Activated CD8-positive, alpha-beta memory T cell treated with anti-CD3 and anti-CD28 coated beads, Interleukin-2, amount 10 ng/mL, durations not matched to agents 7 days and 5 days (primary cell): ENCODE data around the gene FRMD7. TPM values are rescaled to one million over a fixed set of nuclear protein-coding genes. Genes with fewer than 3 reads are reported as not detected.
A peak's percentile ranks its signal among the peaks of the same experiment; 100 is the strongest.
"Not testable (repeated sequence)": the region's sequence is repeated elsewhere in the genome, so short reads cannot be mapped to it uniquely, and the experiment has no call there.

Experiments used
- ATAC-seq: fragments of 150-1000 bp; cut with Tn5 transposase; one replicate; pipeline ENCODE4 v1.10.0; 2021; ENCODE audit warnings: moderate library complexity
- CTCF ChIA-PET: fragments of 350-600 bp; sonication (Branson Sonifier 250); formaldehyde crosslinking; loops from one replicate; lab custom pipeline; 2021; ENCODE audit warnings: antibody characterized with exemption; lab: Charles Lee
- DNase-seq: peaks from one replicate; pipeline ENCODE4 v3.0.0-alpha.2; 2020
- H3K27ac Mint-ChIP-seq: one replicate; pipeline ENCODE4 v1.8.0; 2021; ENCODE audit warnings: mild to moderate bottlenecking, mixed read lengths
- H3K27me3 Mint-ChIP-seq: one replicate; pipeline ENCODE4 v1.8.0; 2021; ENCODE audit warnings: mixed read lengths
- H3K36me3 Mint-ChIP-seq: one replicate; pipeline ENCODE4 v1.8.0; 2021; ENCODE audit warnings: mild to moderate bottlenecking, mixed read lengths
- H3K4me1 Mint-ChIP-seq: one replicate; pipeline ENCODE4 v1.8.0; 2021; ENCODE audit warnings: mixed read lengths
- H3K4me3 Mint-ChIP-seq: one replicate; pipeline ENCODE4 v1.8.0; 2021; ENCODE audit warnings: mild to moderate bottlenecking, moderate library complexity, mixed read lengths
- H3K9me3 Mint-ChIP-seq: one replicate; pipeline ENCODE4 v1.8.0; 2022; ENCODE audit warnings: low read depth, mixed read lengths
- total RNA-seq, 2 experiments: library from RNA; stranded (reverse); gene quantifications; one replicate each; pipeline ENCODE4 v1.2.3, GENCODE V29; 2021

Gene FRMD7
- total RNA-seq, 2 experiments from 2014 or later: not detected

DNA sequence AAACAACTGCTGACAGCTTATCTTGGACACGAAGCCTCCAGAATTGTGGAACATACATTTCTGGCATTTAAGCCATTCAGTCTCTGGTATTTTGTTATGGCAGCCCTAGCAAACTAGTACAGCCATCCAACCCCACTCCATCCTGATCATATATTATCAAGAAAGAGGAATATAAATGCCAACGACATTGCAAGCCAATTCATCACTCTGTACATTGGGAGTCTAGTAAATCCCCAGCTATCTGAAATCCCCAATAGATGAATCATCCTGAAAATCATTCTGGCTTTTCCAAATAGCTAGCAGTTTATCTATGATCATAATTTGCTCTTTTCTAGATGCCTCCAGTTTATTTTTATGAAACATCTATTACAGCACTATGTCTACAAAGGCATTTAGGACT, 41.1 kb downstream of the FRMD7 start:
- no peak overlapping the region for H3K4me3 Mint-ChIP-seq
- no peaks in the 10 kb centered on the region for H3K36me3 Mint-ChIP-seq
- no peaks in the 10 kb centered on the region for H3K27me3 Mint-ChIP-seq
- CTCF ChIA-PET: no interaction called here
- no peak overlapping the region for H3K27ac Mint-ChIP-seq
- ATAC-seq (no peak), DNase-seq (no peak)
- no peaks in the 10 kb centered on the region for H3K9me3 Mint-ChIP-seq
- H3K4me1 Mint-ChIP-seq: peaks cover 12% of the 10 kb centered on the region

GRCh38 chrX:132085786-132086185, 42.0 kb downstream of the FRMD7 start:
- H3K36me3 Mint-ChIP-seq: no peaks in the 10 kb centered on the region
- peaks cover 7% of the 10 kb centered on the region for H3K4me1 Mint-ChIP-seq
- DNase-seq (no peak), ATAC-seq (no peak)
- CTCF ChIA-PET: no interaction called here
- no peaks in the 10 kb centered on the region for H3K27me3 Mint-ChIP-seq
- no peaks in the 10 kb centered on the region for H3K9me3 Mint-ChIP-seq
- H3K27ac Mint-ChIP-seq: no peak overlapping the region
- no peak overlapping the region for H3K4me3 Mint-ChIP-seq

DNA sequence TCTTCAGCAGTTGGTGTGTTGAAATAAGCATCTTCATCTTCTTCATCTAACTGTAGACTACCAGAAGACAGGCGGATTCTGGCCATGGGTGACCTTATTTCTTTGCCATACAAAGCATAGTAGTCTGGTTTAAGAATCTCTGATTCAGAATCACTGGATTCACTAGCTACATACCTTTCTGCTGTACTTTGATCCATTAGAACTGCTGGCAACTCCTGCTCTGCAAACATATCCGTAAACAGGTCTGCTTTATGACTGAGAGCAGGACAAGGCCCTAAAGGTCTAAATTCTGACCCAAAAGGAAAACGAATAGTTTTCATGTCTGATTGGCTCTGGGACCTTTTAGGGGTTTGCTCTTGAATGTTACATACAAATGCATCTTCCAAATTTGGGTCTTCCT, 49.9 kb downstream of the FRMD7 start:
- DNase-seq: no peak
- H3K4me1 Mint-ChIP-seq: no peaks in the 10 kb centered on the region
- no peak overlapping the region for H3K4me3 Mint-ChIP-seq
- CTCF ChIA-PET: no interaction called here
- no peaks in the 10 kb centered on the region for H3K9me3 Mint-ChIP-seq
- no peak for ATAC-seq
- peaks cover 5% of the 10 kb centered on the region for H3K36me3 Mint-ChIP-seq
- H3K27me3 Mint-ChIP-seq: no peaks in the 10 kb centered on the region
- H3K27ac Mint-ChIP-seq: no peak overlapping the region

DNA sequence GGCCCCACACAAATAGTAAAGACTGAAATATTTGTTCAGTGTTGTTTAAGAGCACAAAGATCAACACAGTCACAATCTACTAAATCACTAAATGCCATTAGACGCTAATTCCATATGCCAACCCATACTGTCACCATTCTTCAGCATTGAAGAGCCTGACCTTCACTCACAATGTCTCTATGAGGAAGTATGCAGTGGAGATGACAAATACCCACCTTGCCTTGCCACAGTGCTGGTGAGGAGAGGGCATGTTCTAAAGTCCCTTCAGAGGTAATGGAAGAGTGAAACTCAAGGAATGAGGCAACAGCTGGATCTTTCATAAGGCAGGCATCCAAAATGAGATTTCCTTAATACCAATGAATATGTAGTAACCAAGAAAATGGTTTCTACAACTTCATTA, 50.4 kb downstream of the FRMD7 start:
- H3K4me3 Mint-ChIP-seq: no peak overlapping the region
- peaks cover 5% of the 10 kb centered on the region for H3K36me3 Mint-ChIP-seq
- no peaks in the 10 kb centered on the region for H3K9me3 Mint-ChIP-seq
- H3K27ac Mint-ChIP-seq: no peak overlapping the region
- no peaks in the 10 kb centered on the region for H3K27me3 Mint-ChIP-seq
- ATAC-seq: no peak
- H3K4me1 Mint-ChIP-seq: no peaks in the 10 kb centered on the region
- DNase-seq: no peak
- CTCF ChIA-PET: no interaction called here

GRCh38 chrX:132071254-132071653, 56.6 kb downstream of the FRMD7 start:
- DNase-seq (no peak), ATAC-seq (no peak)
- peaks cover 8% of the 10 kb centered on the region for H3K36me3 Mint-ChIP-seq
- H3K9me3 Mint-ChIP-seq: no peaks in the 10 kb centered on the region
- no peaks in the 10 kb centered on the region for H3K27me3 Mint-ChIP-seq
- H3K4me1 Mint-ChIP-seq: no peaks in the 10 kb centered on the region
- no peak overlapping the region for H3K4me3 Mint-ChIP-seq
- CTCF ChIA-PET: interaction anchor here (1.7 to 2.1 kb wide), 2 partner anchors 9 to 230 kb away, joined by 4 to 6 read pairs; no protein-coding TSS in a partner anchor
- H3K27ac Mint-ChIP-seq: no peak overlapping the region

DNA sequence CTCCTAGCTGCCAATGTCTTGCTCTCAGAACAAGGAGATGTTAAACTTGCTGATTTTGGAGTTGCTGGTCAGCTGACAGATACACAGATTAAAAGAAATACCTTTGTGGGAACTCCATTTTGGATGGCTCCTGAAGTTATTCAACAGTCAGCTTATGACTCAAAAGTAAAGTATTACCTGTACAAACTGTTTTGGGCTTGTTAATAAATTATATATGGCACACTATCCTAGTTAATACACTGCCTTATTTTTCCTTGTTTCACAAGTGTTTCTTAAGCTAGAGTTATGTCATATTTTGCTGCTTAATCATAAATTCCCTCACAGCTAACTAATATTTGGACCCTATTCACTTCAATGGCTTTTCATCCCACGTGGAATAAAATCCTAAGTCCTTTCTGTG, 59.4 kb downstream of the FRMD7 start:
- Mint-ChIP-seq H3K27ac (peak overlapping the region; percentile 32), H3K27me3 (no peaks in the 10 kb centered on the region), H3K4me1 (no peaks in the 10 kb centered on the region), H3K9me3 (no peaks in the 10 kb centered on the region), H3K4me3 (no peak overlapping the region), H3K36me3 (peaks cover 7% of the 10 kb centered on the region)
- DNase-seq (no peak), ATAC-seq (no peak)
- CTCF ChIA-PET: no interaction called here

DNA sequence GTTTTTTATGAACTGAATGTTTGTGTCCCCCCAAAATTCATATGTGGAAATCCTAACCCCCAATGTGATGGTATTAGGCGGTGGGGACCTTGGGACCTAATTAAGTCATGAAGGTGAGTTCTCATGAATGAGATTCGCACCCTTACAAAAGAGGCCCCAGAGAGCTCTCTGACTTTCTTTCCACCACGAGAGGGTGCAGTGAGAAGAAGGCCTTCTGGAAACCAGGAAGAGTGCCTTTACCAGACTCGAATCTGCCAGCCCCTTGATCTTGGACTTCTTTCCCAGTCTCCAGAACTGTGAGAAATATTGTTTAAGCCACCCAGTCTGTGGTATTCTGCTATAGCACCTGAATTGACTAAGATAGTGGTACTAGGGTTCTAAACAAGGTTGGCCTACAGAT, 64.0 kb downstream of the FRMD7 start:
- DNase-seq (no peak), ATAC-seq (no peak)
- CTCF ChIA-PET: no interaction called here
- Mint-ChIP-seq H3K4me1 (no peaks in the 10 kb centered on the region), H3K27me3 (no peaks in the 10 kb centered on the region), H3K4me3 (no peak overlapping the region), H3K9me3 (no peaks in the 10 kb centered on the region), H3K27ac (no peak overlapping the region), H3K36me3 (peaks cover 5% of the 10 kb centered on the region)

- ATAC-seq (no peak), DNase-seq (no peak)
- Mint-ChIP-seq H3K27ac (no peak overlapping the region), H3K36me3 (peaks cover 2% of the 10 kb centered on the region), H3K4me1 (no peaks in the 10 kb centered on the region), H3K9me3 (no peaks in the 10 kb centered on the region), H3K4me3 (no peak overlapping the region), H3K27me3 (no peaks in the 10 kb centered on the region)
- CTCF ChIA-PET: interaction anchor here (1.0 kb wide), 1 partner anchor 235 kb away, joined by 3 read pairs; no protein-coding TSS in a partner anchor
Observed at GRCh38 chrX:132063334-132063733, 64.5 kb downstream of the FRMD7 start.

DNA sequence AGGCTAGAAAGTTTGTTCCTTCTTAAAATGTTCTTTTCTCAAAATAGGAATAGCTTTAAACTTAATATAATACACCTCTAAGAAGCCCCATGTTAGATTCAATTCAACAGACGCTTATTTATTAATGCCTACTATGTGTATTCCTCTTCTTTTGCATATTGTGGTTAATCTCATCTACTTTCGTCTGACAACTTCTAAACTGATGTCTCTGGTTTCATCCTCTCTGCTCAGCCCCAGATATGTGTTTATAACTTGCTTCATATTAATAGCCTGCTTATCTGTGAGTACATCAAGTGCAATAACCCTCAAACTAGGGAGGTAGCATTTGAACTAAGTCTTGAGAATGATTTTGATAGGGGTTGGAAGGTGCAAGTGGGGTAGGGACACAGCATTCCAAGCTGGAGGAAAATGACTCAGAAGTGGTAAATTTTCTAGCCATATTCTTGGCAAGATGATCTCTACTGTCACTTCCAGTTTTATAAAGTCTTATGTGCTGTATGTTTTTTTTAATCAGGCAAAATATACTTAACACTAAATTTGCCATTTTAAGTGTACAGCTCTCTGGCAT, 67.8 kb downstream of the FRMD7 start:
- H3K27ac Mint-ChIP-seq: no peak overlapping the region
- no peak for ATAC-seq
- H3K4me3 Mint-ChIP-seq: no peak overlapping the region
- H3K9me3 Mint-ChIP-seq: no peaks in the 10 kb centered on the region
- CTCF ChIA-PET: no interaction called here
- DNase-seq: no peak
- H3K4me1 Mint-ChIP-seq: no peaks in the 10 kb centered on the region
- no peaks in the 10 kb centered on the region for H3K27me3 Mint-ChIP-seq
- peaks cover 2% of the 10 kb centered on the region for H3K36me3 Mint-ChIP-seq

DNA sequence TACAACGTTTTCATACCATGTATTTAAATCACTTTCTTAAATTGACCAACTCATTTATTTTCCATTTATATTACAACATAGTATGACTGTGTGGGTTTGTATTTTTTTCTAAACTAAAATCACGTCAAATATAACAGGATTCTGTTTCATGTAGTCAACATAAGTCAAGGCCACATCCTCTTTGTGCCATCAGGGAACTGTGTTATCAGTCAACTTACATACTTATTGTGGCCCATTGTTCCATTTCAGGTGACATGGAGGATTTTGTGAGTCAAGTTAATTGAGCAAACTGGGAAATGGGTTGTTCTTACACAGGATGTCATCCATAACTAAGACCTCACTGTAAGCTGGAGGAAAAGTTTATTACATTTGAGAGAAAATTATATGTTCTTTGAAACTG, 68.8 kb downstream of the FRMD7 start:
- Mint-ChIP-seq H3K9me3 (no peaks in the 10 kb centered on the region), H3K4me1 (no peaks in the 10 kb centered on the region), H3K36me3 (peaks cover 2% of the 10 kb centered on the region), H3K27ac (no peak overlapping the region), H3K27me3 (no peaks in the 10 kb centered on the region), H3K4me3 (no peak overlapping the region)
- CTCF ChIA-PET: no interaction called here
- DNase-seq (no peak), ATAC-seq (no peak)

GRCh38 chrX:132058050-132058449, 69.8 kb downstream of the FRMD7 start:
- ATAC-seq (no peak), DNase-seq (no peak)
- CTCF ChIA-PET: no interaction called here
- Mint-ChIP-seq H3K36me3 (peaks cover 2% of the 10 kb centered on the region), H3K4me3 (no peak overlapping the region), H3K9me3 (no peaks in the 10 kb centered on the region), H3K4me1 (no peaks in the 10 kb centered on the region), H3K27me3 (no peaks in the 10 kb centered on the region), H3K27ac (no peak overlapping the region)

GRCh38 chrX:132051778-132052177, 76.0 kb downstream of the FRMD7 start:
- H3K4me1 Mint-ChIP-seq, DNase-seq, H3K36me3 Mint-ChIP-seq, ATAC-seq, CTCF ChIA-PET, H3K27ac Mint-ChIP-seq, H3K27me3 Mint-ChIP-seq, H3K9me3 Mint-ChIP-seq, H3K4me3 Mint-ChIP-seq: not testable (repeated sequence)

DNA sequence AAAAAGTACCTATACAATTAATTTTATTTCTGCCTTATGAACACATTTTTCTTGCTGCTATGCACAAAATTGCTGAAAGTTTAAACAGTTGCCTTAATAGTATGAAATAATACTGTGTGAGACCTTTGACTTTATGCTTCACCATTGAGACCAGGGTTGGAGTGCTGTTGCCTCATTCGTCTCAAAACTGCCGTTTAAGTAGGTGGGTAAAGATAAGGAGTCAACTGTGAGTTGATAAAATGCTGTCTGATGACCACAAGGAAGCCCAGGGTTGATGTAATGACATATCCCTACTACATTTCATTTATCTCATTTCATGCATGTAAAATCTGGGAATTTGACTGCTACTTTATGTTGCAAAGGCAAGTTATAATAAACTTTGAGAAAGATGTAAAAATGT, 81.3 kb downstream of the FRMD7 start:
- CTCF ChIA-PET: no interaction called here
- no peak for DNase-seq
- Mint-ChIP-seq H3K4me1 (peaks cover 1% of the 10 kb centered on the region), H3K9me3 (no peaks in the 10 kb centered on the region), H3K27me3 (no peaks in the 10 kb centered on the region), H3K4me3 (no peak overlapping the region), H3K27ac (no peak overlapping the region), H3K36me3 (peaks cover 5% of the 10 kb centered on the region)
- ATAC-seq: no peak

GRCh38 chrX:132045456-132045855, 82.4 kb downstream of the FRMD7 start:
- Mint-ChIP-seq H3K27ac (no peak overlapping the region), H3K27me3 (no peaks in the 10 kb centered on the region), H3K36me3 (peaks cover 3% of the 10 kb centered on the region), H3K4me1 (peaks cover 6% of the 10 kb centered on the region), H3K9me3 (no peaks in the 10 kb centered on the region), H3K4me3 (no peak overlapping the region)
- CTCF ChIA-PET: no interaction called here
- ATAC-seq: no peak
- no peak for DNase-seq

DNA sequence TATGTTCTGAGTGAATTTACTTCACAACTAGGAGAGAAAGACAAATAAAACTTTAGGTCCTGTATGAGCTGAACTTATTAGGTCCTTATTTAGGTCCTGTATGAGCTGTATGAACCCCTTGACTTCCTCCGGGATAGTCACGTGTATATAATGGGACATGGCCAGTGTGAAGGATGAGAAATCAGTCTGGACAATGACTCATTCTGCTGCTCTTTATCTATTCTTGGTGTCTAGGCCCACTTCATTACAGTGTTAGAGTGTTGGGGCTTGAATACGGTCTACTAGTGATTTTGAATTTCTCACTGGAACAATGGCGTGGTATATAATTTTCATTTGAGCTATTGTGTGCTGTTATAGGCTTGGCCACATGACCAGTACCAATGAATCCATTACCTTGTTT, 82.9 kb downstream of the FRMD7 start:
- peaks cover 1% of the 10 kb centered on the region for H3K36me3 Mint-ChIP-seq
- CTCF ChIA-PET: no interaction called here
- DNase-seq: no peak
- no peaks in the 10 kb centered on the region for H3K9me3 Mint-ChIP-seq
- H3K27ac Mint-ChIP-seq: no peak overlapping the region
- no peak overlapping the region for H3K4me3 Mint-ChIP-seq
- peaks cover 6% of the 10 kb centered on the region for H3K4me1 Mint-ChIP-seq
- no peaks in the 10 kb centered on the region for H3K27me3 Mint-ChIP-seq
- ATAC-seq: no peak
